ENCODE data around the gene TBC1D10A. TPM values are rescaled to one million over a fixed set of nuclear protein-coding genes. Genes with fewer than 3 reads are reported as not detected.
A peak's percentile ranks its signal among the peaks of the same experiment; 100 is the strongest.

TBC1D10A gene
- total RNA-seq, 1 donor from 2014 or later, result 32.7 TPM

GRCh38 chr22:30262917-30263741 is 63.6 kb downstream of the TBC1D10A start:
- H3K27ac ChIP-seq (ENCODE audit: low read depth, low read length), result peak overlapping the region; percentile 5
- TF ChIP-seq EZH2 (IDR thresholded peaks at IDR 0.05; ENCODE audit: insufficient read depth, low read length) (no peak), CTCF (IDR thresholded peaks at IDR 0.05; ENCODE audit: insufficient read depth, low read depth, low read length) (peak; percentile 94)
- no peak for DNase-seq (ENCODE audit: low read depth)
- H2AFZ ChIP-seq (ENCODE audit: low read depth, low read length), result peak overlapping the region; percentile 71
- peak overlapping the region; percentile 21 for H3K4me3 ChIP-seq (ENCODE audit: insufficient read depth, low read depth, low read length)
- peak overlapping the region; percentile 63 for H3K9ac ChIP-seq (ENCODE audit: low read length)
- H3K27me3 ChIP-seq (ENCODE audit: insufficient read depth, low read length), result no peaks in the 10 kb centered on the region
- no peaks in the 10 kb centered on the region for H4K20me1 ChIP-seq (ENCODE audit: insufficient read depth, low read length)
- no peaks in the 10 kb centered on the region for H3K79me2 ChIP-seq (ENCODE audit: insufficient read depth, low read length)
- H3K9me3 ChIP-seq (ENCODE audit: insufficient read depth, low read depth, low read length), result no peaks in the 10 kb centered on the region
- no peak overlapping the region for H3K4me3 Mint-ChIP-seq (ENCODE audit: unreplicated experiment)
- H3K4me2 ChIP-seq (ENCODE audit: low read length), result peak overlapping the region; percentile 75
- H3K4me1 ChIP-seq (ENCODE audit: insufficient read depth, low read length), result peaks cover 8% of the 10 kb centered on the region
- H3K4me1 Mint-ChIP-seq (ENCODE audit: low read depth, unreplicated experiment), result peaks cover 9% of the 10 kb centered on the region
- H3K27ac Mint-ChIP-seq (ENCODE audit: unreplicated experiment), result peak overlapping the region; percentile 75
- peaks cover 7% of the 10 kb centered on the region for H3K27me3 Mint-ChIP-seq (ENCODE audit: low read depth, unreplicated experiment)
- H3K36me3 ChIP-seq (ENCODE audit: insufficient read depth, low read length), result no peaks in the 10 kb centered on the region
- H3K36me3 Mint-ChIP-seq (ENCODE audit: low read depth, unreplicated experiment), result no peaks in the 10 kb centered on the region
- no peak for FAIRE-seq
- no peaks in the 10 kb centered on the region for H3K9me3 Mint-ChIP-seq (ENCODE audit: unreplicated experiment)

- FAIRE-seq (no peak), DNase-seq (ENCODE audit: low read depth) (no peak)
- H4K20me1 ChIP-seq (ENCODE audit: insufficient read depth, low read length), result no peaks in the 10 kb centered on the region
- peaks cover 11% of the 10 kb centered on the region for H3K4me1 Mint-ChIP-seq (ENCODE audit: low read depth, unreplicated experiment)
- H3K36me3 ChIP-seq (ENCODE audit: insufficient read depth, low read length), result no peaks in the 10 kb centered on the region
- no peak overlapping the region for H3K27ac ChIP-seq (ENCODE audit: low read depth, low read length)
- no peak overlapping the region for H3K4me3 ChIP-seq (ENCODE audit: insufficient read depth, low read depth, low read length)
- no peaks in the 10 kb centered on the region for H3K9me3 ChIP-seq (ENCODE audit: insufficient read depth, low read depth, low read length)
- no peaks in the 10 kb centered on the region for H3K36me3 Mint-ChIP-seq (ENCODE audit: low read depth, unreplicated experiment)
- no peak overlapping the region for H3K27ac Mint-ChIP-seq (ENCODE audit: unreplicated experiment)
- H3K27me3 Mint-ChIP-seq (ENCODE audit: low read depth, unreplicated experiment), result peaks cover 7% of the 10 kb centered on the region
- no peaks in the 10 kb centered on the region for H3K79me2 ChIP-seq (ENCODE audit: insufficient read depth, low read length)
- no peaks in the 10 kb centered on the region for H3K9me3 Mint-ChIP-seq (ENCODE audit: unreplicated experiment)
- H3K4me1 ChIP-seq (ENCODE audit: insufficient read depth, low read length), result peaks cover 18% of the 10 kb centered on the region
- no peak overlapping the region for H3K9ac ChIP-seq (ENCODE audit: low read length)
- H2AFZ ChIP-seq (ENCODE audit: low read depth, low read length), result no peak overlapping the region
- no peak overlapping the region for H3K4me3 Mint-ChIP-seq (ENCODE audit: unreplicated experiment)
- no peak for TF ChIP-seq CTCF (IDR thresholded peaks at IDR 0.05; ENCODE audit: insufficient read depth, low read depth, low read length)
- TF ChIP-seq EZH2 (IDR thresholded peaks at IDR 0.05; ENCODE audit: insufficient read depth, low read length), result no peak
- no peak overlapping the region for H3K4me2 ChIP-seq (ENCODE audit: low read length)
- H3K27me3 ChIP-seq (ENCODE audit: insufficient read depth, low read length), result no peaks in the 10 kb centered on the region
These were observed 64.6 kb downstream of the TBC1D10A start for GRCh38 chr22:30262112-30262511.

- TF ChIP-seq EZH2 (IDR thresholded peaks at IDR 0.05; ENCODE audit: insufficient read depth, low read length) (no peak), CTCF (IDR thresholded peaks at IDR 0.05; ENCODE audit: insufficient read depth, low read depth, low read length) (no peak)
- no peak overlapping the region for H2AFZ ChIP-seq (ENCODE audit: low read depth, low read length)
- no peaks in the 10 kb centered on the region for H3K9me3 Mint-ChIP-seq (ENCODE audit: unreplicated experiment)
- H3K4me2 ChIP-seq (ENCODE audit: low read length), result no peak overlapping the region
- no peaks in the 10 kb centered on the region for H3K9me3 ChIP-seq (ENCODE audit: insufficient read depth, low read depth, low read length)
- H3K27me3 ChIP-seq (ENCODE audit: insufficient read depth, low read length), result no peaks in the 10 kb centered on the region
- H3K27me3 Mint-ChIP-seq (ENCODE audit: low read depth, unreplicated experiment), result peaks cover 7% of the 10 kb centered on the region
- no peak overlapping the region for H3K9ac ChIP-seq (ENCODE audit: low read length)
- no peak overlapping the region for H3K27ac Mint-ChIP-seq (ENCODE audit: unreplicated experiment)
- H3K79me2 ChIP-seq (ENCODE audit: insufficient read depth, low read length), result no peaks in the 10 kb centered on the region
- no peaks in the 10 kb centered on the region for H3K36me3 Mint-ChIP-seq (ENCODE audit: low read depth, unreplicated experiment)
- no peak overlapping the region for H3K4me3 ChIP-seq (ENCODE audit: insufficient read depth, low read depth, low read length)
- FAIRE-seq (no peak), DNase-seq (ENCODE audit: low read depth) (no peak)
- peaks cover 28% of the 10 kb centered on the region for H3K4me1 ChIP-seq (ENCODE audit: insufficient read depth, low read length)
- no peaks in the 10 kb centered on the region for H4K20me1 ChIP-seq (ENCODE audit: insufficient read depth, low read length)
- H3K4me3 Mint-ChIP-seq (ENCODE audit: unreplicated experiment), result no peak overlapping the region
- H3K4me1 Mint-ChIP-seq (ENCODE audit: low read depth, unreplicated experiment), result peaks cover 13% of the 10 kb centered on the region
- no peaks in the 10 kb centered on the region for H3K36me3 ChIP-seq (ENCODE audit: insufficient read depth, low read length)
- H3K27ac ChIP-seq (ENCODE audit: low read depth, low read length), result no peak overlapping the region
These were observed 65.6 kb downstream of the TBC1D10A start for GRCh38 chr22:30261134-30261533.

Measured in astrocyte (in vitro differentiated cells and primary cell).